Panc1 (cell line): Measurements from ENCODE around the gene S1PR3. TPM values are rescaled to one million over a fixed set of nuclear protein-coding genes. Genes with fewer than 3 reads are reported as not detected.

Experiments used
- ATAC-seq: fragments of 200-7000 bp; cut with Tn5 transposase; 2 replicates; pipeline ENCODE4 v1.9.1; 2020; ENCODE audit warnings: mild to moderate bottlenecking, moderate library complexity
- BruUV-seq: library from RNA; stranded (reverse); fragments of 400-500 nt; replicated peaks from 2 replicates; lab custom pipeline; 2021; lab: Mats Ljungman, UMichigan
- CTCF ChIA-PET: fragments of 300-600 bp; sonication (Branson Sonifier 250); formaldehyde crosslinking; loops from one replicate; lab custom pipeline; 2022; ENCODE audit warnings: antibody characterized with exemption; lab: Charles Lee
- POLR2A ChIA-PET: fragments of 300-600 bp; sonication (Branson Sonifier 250); formaldehyde crosslinking; loops from one replicate; lab custom pipeline; 2022; ENCODE audit warnings: antibody characterized with exemption; lab: Charles Lee
- DNase-seq: peaks from one replicate; pipeline ENCODE4 v3.0.0-alpha.2; 2010; ENCODE audit warnings: low read depth, low spot score
- H3K27ac ChIP-seq: 2 replicates; pipeline ENCODE4 v1.5.1; 2011; ENCODE audit warnings: mild to moderate bottlenecking, low read length, inconsistent platforms
- H3K27me3 ChIP-seq: fragments of 200-500 bp; sonication (Bioruptor generic); 2 replicates; pipeline ENCODE4 v1.6.0; 2014; ENCODE audit warnings: low read length, inconsistent platforms; ENCODE audit not compliant: control insufficient read depth, insufficient read depth
- H3K36me3 ChIP-seq: fragments of 200-500 bp; sonication (Bioruptor generic); 2 replicates; pipeline ENCODE4 v1.5.1; 2014; ENCODE audit warnings: inconsistent platforms, mild to moderate bottlenecking, low read length, moderate library complexity; ENCODE audit not compliant: control insufficient read depth, insufficient read depth
- H3K4me1 ChIP-seq: 2 replicates; pipeline ENCODE4 v1.5.1; 2011; ENCODE audit warnings: inconsistent platforms, mild to moderate bottlenecking, low read length, moderate library complexity; ENCODE audit not compliant: control insufficient read depth, insufficient read depth
- H3K4me3 ChIP-seq, 2 experiments: 2 replicates each; pipeline ENCODE4 v1.5.1; 2011 to 2012; ENCODE audit warnings: low read depth in 2 of 2, low read length in 2 of 2, mild to moderate bottlenecking in 2 of 2, inconsistent platforms in 1 of 2, moderate library complexity in 1 of 2
- H3K9me3 ChIP-seq: fragments of 200-500 bp; sonication (Bioruptor generic); 2 replicates; pipeline ENCODE4 v1.5.1; 2014; ENCODE audit warnings: low read depth, mild to moderate bottlenecking, inconsistent platforms, low read length, moderate library complexity; ENCODE audit not compliant: control insufficient read depth, insufficient read depth
- POLR2AphosphoS5 ChIP-seq: IDR thresholded peaks from 2 replicates; pipeline ENCODE4 v1.6.1; 2012; ENCODE audit warnings: mild to moderate bottlenecking, low read depth, low read length, moderate library complexity
- SIN3A ChIP-seq: IDR thresholded peaks from 2 replicates; pipeline ENCODE4 v1.6.1; 2012; ENCODE audit warnings: low read depth, mild to moderate bottlenecking, low read length, moderate library complexity, borderline replicate concordance; ENCODE audit not compliant: insufficient read depth
- TCF7L2 ChIP-seq: IDR thresholded peaks from 2 replicates; pipeline ENCODE4 v1.6.1; 2011; ENCODE audit warnings: mild to moderate bottlenecking, low read depth, low read length, inconsistent platforms
- in situ Hi-C: cut with HindIII; loops from 2 replicates; pipeline ENCODE4 v1.10.0; 2016; ENCODE audit warnings: low sequenced_read_pairs, low pct_unique_long_range_greater_than_20kb
- intact Hi-C: fragments of 100-400 bp; cut with micrococcal nuclease; formaldehyde crosslinking; loops from one replicate; pipeline ENCODE4 v1.10.0; 2022; ENCODE audit not compliant: unreplicated experiment
- total RNA-seq: library from RNA; stranded (reverse); gene quantifications from one replicate; pipeline ENCODE4 v1.2.1, GENCODE V29; 2021; ENCODE audit not compliant: unreplicated experiment
- TF ChIP-seq, protein P1 (sequence below): fragments of 450-650 bp; IDR thresholded peaks from 2 replicates; pipeline ENCODE4 v1.5.1; 2017; ENCODE audit warnings: mild to moderate bottlenecking
- TF ChIP-seq, protein P2 (sequence below), 2 experiments: IDR thresholded peaks; 2 replicates each; pipeline ENCODE4 v1.6.1; 2011 to 2012; ENCODE audit warnings: low read depth in 2 of 2, control low read depth in 1 of 2, low read length in 1 of 2, mild to moderate bottlenecking in 1 of 2, moderate library complexity in 1 of 2; ENCODE audit not compliant: insufficient read depth in 1 of 2

The S1PR3 gene
- total RNA-seq, 1 experiment from 2014 or later, result 8.1 TPM

DNA sequence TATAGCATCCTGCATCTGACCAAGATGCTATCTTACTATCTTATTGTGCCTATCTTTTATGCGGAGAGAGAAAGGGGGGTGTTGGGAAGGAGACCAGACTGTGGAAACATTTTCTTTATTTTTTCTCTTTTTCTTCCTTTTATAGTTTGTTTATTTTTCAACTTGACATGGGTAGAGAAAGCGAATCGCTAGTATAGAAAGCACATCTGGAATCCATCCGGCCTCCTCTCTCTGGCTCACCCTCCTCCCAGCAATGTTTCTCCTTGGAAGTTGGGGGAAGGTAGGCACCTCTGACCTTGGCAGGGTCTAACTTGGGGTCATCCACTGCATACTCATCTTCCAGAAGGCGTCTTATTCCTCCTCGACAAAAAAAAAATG, 3.9 kb downstream of the S1PR3 start:
- BruUV-seq, result no TSS peak
- ChIA-PET CTCF (no interaction called here), POLR2A (interaction anchor here (0.6 kb wide), 1 partner anchor 725 kb away, joined by 4 read pairs; no protein-coding TSS in a partner anchor)
- TF ChIP-seq TCF7L2 (no peak), POLR2AphosphoS5 (no peak), SIN3A (no peak)
- TF ChIP-seq, protein P1, sequence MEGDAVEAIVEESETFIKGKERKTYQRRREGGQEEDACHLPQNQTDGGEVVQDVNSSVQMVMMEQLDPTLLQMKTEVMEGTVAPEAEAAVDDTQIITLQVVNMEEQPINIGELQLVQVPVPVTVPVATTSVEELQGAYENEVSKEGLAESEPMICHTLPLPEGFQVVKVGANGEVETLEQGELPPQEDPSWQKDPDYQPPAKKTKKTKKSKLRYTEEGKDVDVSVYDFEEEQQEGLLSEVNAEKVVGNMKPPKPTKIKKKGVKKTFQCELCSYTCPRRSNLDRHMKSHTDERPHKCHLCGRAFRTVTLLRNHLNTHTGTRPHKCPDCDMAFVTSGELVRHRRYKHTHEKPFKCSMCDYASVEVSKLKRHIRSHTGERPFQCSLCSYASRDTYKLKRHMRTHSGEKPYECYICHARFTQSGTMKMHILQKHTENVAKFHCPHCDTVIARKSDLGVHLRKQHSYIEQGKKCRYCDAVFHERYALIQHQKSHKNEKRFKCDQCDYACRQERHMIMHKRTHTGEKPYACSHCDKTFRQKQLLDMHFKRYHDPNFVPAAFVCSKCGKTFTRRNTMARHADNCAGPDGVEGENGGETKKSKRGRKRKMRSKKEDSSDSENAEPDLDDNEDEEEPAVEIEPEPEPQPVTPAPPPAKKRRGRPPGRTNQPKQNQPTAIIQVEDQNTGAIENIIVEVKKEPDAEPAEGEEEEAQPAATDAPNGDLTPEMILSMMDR, result no peak
- TF ChIP-seq, protein P2, sequence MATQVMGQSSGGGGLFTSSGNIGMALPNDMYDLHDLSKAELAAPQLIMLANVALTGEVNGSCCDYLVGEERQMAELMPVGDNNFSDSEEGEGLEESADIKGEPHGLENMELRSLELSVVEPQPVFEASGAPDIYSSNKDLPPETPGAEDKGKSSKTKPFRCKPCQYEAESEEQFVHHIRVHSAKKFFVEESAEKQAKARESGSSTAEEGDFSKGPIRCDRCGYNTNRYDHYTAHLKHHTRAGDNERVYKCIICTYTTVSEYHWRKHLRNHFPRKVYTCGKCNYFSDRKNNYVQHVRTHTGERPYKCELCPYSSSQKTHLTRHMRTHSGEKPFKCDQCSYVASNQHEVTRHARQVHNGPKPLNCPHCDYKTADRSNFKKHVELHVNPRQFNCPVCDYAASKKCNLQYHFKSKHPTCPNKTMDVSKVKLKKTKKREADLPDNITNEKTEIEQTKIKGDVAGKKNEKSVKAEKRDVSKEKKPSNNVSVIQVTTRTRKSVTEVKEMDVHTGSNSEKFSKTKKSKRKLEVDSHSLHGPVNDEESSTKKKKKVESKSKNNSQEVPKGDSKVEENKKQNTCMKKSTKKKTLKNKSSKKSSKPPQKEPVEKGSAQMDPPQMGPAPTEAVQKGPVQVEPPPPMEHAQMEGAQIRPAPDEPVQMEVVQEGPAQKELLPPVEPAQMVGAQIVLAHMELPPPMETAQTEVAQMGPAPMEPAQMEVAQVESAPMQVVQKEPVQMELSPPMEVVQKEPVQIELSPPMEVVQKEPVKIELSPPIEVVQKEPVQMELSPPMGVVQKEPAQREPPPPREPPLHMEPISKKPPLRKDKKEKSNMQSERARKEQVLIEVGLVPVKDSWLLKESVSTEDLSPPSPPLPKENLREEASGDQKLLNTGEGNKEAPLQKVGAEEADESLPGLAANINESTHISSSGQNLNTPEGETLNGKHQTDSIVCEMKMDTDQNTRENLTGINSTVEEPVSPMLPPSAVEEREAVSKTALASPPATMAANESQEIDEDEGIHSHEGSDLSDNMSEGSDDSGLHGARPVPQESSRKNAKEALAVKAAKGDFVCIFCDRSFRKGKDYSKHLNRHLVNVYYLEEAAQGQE (IDR thresholded peaks at IDR 0.05; ENCODE audit: insufficient read depth in 1 of 2, low read depth in 2 of 2, low read length in 1 of 2), result no peak
- H3K4me1 ChIP-seq, result peaks cover 2% of the 10 kb centered on the region
- no peaks in the 10 kb centered on the region for H3K36me3 ChIP-seq
- H3K27ac ChIP-seq, result no peak overlapping the region
- intact Hi-C loops, result no loop called here
- H3K4me3 ChIP-seq, result no peak overlapping the region
- in situ Hi-C loops, result no loop called here
- no peaks in the 10 kb centered on the region for H3K27me3 ChIP-seq
- no peak for DNase-seq
- ATAC-seq, result no peak
- no peaks in the 10 kb centered on the region for H3K9me3 ChIP-seq

DNA sequence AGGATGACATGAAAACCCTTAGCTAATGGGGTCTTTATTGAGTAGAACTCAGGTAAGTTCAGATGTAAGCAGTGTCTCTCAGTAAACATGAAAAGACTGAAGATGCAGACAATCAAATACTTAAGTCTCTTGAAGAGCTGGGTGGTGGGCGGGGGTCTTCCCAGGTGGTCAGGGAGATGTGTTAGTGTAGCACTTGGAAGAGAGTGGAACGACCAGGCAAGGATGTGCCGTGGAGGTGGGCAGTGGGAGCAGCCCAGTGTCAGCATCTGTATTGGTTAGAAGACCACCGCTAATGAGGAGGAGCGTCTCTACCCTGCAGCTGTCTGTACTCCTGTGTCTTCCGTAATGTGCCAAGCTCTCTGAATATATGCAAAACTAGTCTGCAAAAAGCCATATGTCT, 4.4 kb downstream of the S1PR3 start:
- Histone ChIP-seq H3K4me1 (peaks cover 2% of the 10 kb centered on the region), H3K27me3 (no peaks in the 10 kb centered on the region), H3K36me3 (no peaks in the 10 kb centered on the region), H3K27ac (no peak overlapping the region), H3K9me3 (no peaks in the 10 kb centered on the region), H3K4me3 (no peak overlapping the region)
- CTCF ChIA-PET, result no interaction called here
- ATAC-seq (no peak), DNase-seq (no peak)
- TF ChIP-seq, protein P2 (IDR thresholded peaks at IDR 0.05; ENCODE audit: insufficient read depth in 1 of 2, low read depth in 2 of 2, low read length in 1 of 2), result no peak
- TF ChIP-seq SIN3A (no peak), TCF7L2 (no peak), POLR2AphosphoS5 (no peak)
- TF ChIP-seq, protein P1, result no peak
- intact Hi-C loops (no loop called here), in situ Hi-C loops (no loop called here)
- BruUV-seq, result no TSS peak
- POLR2A ChIA-PET, result no interaction called here
